Liver (tissue), 9 donors: ENCODE data around the gene PTPN2. TPM values are rescaled to one million over a fixed set of nuclear protein-coding genes. Genes with fewer than 3 reads are reported as not detected.

ENCODE experiments used
- DNase-seq: peaks from one replicate; pipeline ENCODE4 v3.0.0-alpha.2; 2017; ENCODE audit warnings: low spot score
- H3K27ac ChIP-seq, 2 donors: one replicate each; pipeline ENCODE4 v1.7.0; 2013; ENCODE audit warnings: inconsistent platforms in 2 of 2, low read length in 2 of 2, control low read depth in 1 of 2, low read depth in 1 of 2, mild to moderate bottlenecking in 1 of 2
- H3K27me3 ChIP-seq, 4 donors: one replicate each; pipeline versions ENCODE4 v1.6.1 to v1.7.0; 2013; ENCODE audit warnings: low read length in 3 of 4, inconsistent platforms in 1 of 4, mild to moderate bottlenecking in 1 of 4, moderate library complexity in 1 of 4; ENCODE audit not compliant: control insufficient read depth in 4 of 4, insufficient read depth in 4 of 4
- H3K36me3 ChIP-seq, 4 donors: one replicate each; pipeline versions ENCODE4 v1.6.1 to v1.7.0; 2013; ENCODE audit warnings: low read length in 3 of 4, mild to moderate bottlenecking in 3 of 4, low read depth in 1 of 4, moderate library complexity in 1 of 4; ENCODE audit not compliant: control insufficient read depth in 4 of 4, insufficient read depth in 3 of 4
- H3K4me1 ChIP-seq, 4 donors: one replicate each; pipeline versions ENCODE4 v1.6.1 to v1.7.0; 2013; ENCODE audit warnings: low read length in 3 of 4, mild to moderate bottlenecking in 3 of 4, moderate library complexity in 1 of 4; ENCODE audit not compliant: control insufficient read depth in 4 of 4, insufficient read depth in 4 of 4
- H3K4me3 ChIP-seq, 3 donors: one replicate each; pipeline versions ENCODE4 v1.6.1 to v1.7.0; 2013; ENCODE audit warnings: low read length in 3 of 3, control low read depth in 1 of 3, low read depth in 1 of 3, mild to moderate bottlenecking in 1 of 3
- H3K9ac ChIP-seq, 2 donors: one replicate each; pipeline ENCODE4 v1.7.0; 2013; ENCODE audit warnings: low read length in 2 of 2, mild to moderate bottlenecking in 2 of 2, moderate library complexity in 2 of 2, control low read depth in 1 of 2, low read depth in 1 of 2
- H3K9me3 ChIP-seq, 4 donors: one replicate each; pipeline versions ENCODE4 v1.6.1 to v1.7.0; 2013; ENCODE audit warnings: low read length in 3 of 4; ENCODE audit not compliant: control insufficient read depth in 4 of 4
- FOXA2 ChIP-seq: IDR thresholded peaks from 2 replicates; pipeline ENCODE4 v1.6.1; 2016; ENCODE audit warnings: antibody characterized with exemption
- GABPA ChIP-seq, 2 donors: IDR thresholded peaks in 1 of 2; conservative IDR thresholded peaks in 1 of 2; 2 replicates each; pipeline ENCODE4 v1.6.1; 2016; ENCODE audit warnings: antibody characterized with exemption in 2 of 2, mild to moderate bottlenecking in 1 of 2, moderate library complexity in 1 of 2
- HNF4G ChIP-seq: IDR thresholded peaks from 2 replicates; pipeline ENCODE4 v1.6.1; 2016; ENCODE audit warnings: antibody characterized with exemption
- SP1 ChIP-seq: IDR thresholded peaks from 2 replicates; pipeline ENCODE4 v1.6.1; 2018; ENCODE audit warnings: antibody characterized with exemption, mild to moderate bottlenecking
- YY1 ChIP-seq: IDR thresholded peaks from 2 replicates; pipeline ENCODE4 v1.6.1; 2016; ENCODE audit warnings: antibody characterized with exemption, mild to moderate bottlenecking
- WGBS: extraction: QIAGEN DNeasy Blood & Tissue Kit; methylation state at CpG from one replicate; pipeline ENCODE4 v1.1.7; 2013; 5-methylcytosine and 5-hydroxymethylcytosine counted together
- polyA plus RNA-seq, 2 donors: library from polyadenylated mRNA; stranded (reverse) in 1 of 2; unstranded in 1 of 2; fragments of 200-250 nt in 1 of 2; fragments of >200 nt in 1 of 2; fragmentation: Nextera tagmentation in 1 of 2; extraction: Ambion mirVana in 1 of 2; gene quantifications; one replicate each; pipeline versions ENCODE4 v1.2.1 to v1.2.3, GENCODE V29; 2013 to 2015
- total RNA-seq, 2 donors: library from RNA; depleted of rRNA; stranded (reverse); fragments of >200 nt; gene quantifications; one replicate each; pipeline ENCODE4 v1.2.3, GENCODE V29; 2014
- TF ChIP-seq, protein P1 (sequence below): IDR thresholded peaks from 2 replicates; pipeline ENCODE4 v1.6.1; 2016; ENCODE audit warnings: antibody characterized with exemption, mild to moderate bottlenecking
- TF ChIP-seq, protein P2 (sequence below): IDR thresholded peaks from 2 replicates; pipeline ENCODE4 v1.6.1; 2016; ENCODE audit warnings: antibody characterized with exemption
- TF ChIP-seq, protein P3 (sequence below): fragments of 150-350 bp; IDR thresholded peaks from 2 replicates; pipeline ENCODE4 v1.5.1; 2017; ENCODE audit warnings: improper control_type of control experiment, low read depth, low read length; ENCODE audit not compliant: missing input control
- TF ChIP-seq, protein P4 (sequence below): IDR thresholded peaks from 2 replicates; pipeline ENCODE4 v1.6.1; 2016; ENCODE audit warnings: antibody characterized with exemption
- TF ChIP-seq, protein P5 (sequence below): IDR thresholded peaks from 2 replicates; pipeline ENCODE4 v1.6.1; 2016; ENCODE audit warnings: antibody characterized with exemption
- donor health status: healthy.
- donor health status: healthy.
- donor health status: healthy.
- donor health status: healthy.
- donor health status: healthy.

Gene PTPN2
- total and polyA plus RNA-seq, 4 donors = 9.2 to 21.2 (median 14.9) TPM

DNA sequence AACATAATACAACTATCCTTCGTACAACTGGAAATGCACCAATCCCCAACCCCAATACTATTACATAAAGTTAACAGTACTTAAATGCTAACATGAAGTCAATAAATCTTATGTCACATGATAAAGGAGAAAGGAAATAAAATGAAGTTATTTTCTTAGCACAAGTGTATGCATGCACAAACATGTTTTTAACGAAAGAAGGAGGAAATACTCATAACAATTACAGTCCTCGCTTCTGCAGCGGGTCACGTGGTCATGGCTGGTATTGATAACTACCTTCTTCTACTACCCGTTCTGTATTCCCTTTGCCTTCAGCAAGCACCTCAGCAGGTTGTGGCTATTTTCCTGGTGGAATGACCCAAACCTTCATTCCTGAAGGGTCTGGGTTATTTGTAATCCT is 129.5 kb downstream of the PTPN2 start (continued):
- TF ChIP-seq, protein P1, sequence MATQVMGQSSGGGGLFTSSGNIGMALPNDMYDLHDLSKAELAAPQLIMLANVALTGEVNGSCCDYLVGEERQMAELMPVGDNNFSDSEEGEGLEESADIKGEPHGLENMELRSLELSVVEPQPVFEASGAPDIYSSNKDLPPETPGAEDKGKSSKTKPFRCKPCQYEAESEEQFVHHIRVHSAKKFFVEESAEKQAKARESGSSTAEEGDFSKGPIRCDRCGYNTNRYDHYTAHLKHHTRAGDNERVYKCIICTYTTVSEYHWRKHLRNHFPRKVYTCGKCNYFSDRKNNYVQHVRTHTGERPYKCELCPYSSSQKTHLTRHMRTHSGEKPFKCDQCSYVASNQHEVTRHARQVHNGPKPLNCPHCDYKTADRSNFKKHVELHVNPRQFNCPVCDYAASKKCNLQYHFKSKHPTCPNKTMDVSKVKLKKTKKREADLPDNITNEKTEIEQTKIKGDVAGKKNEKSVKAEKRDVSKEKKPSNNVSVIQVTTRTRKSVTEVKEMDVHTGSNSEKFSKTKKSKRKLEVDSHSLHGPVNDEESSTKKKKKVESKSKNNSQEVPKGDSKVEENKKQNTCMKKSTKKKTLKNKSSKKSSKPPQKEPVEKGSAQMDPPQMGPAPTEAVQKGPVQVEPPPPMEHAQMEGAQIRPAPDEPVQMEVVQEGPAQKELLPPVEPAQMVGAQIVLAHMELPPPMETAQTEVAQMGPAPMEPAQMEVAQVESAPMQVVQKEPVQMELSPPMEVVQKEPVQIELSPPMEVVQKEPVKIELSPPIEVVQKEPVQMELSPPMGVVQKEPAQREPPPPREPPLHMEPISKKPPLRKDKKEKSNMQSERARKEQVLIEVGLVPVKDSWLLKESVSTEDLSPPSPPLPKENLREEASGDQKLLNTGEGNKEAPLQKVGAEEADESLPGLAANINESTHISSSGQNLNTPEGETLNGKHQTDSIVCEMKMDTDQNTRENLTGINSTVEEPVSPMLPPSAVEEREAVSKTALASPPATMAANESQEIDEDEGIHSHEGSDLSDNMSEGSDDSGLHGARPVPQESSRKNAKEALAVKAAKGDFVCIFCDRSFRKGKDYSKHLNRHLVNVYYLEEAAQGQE = no peak

DNA sequence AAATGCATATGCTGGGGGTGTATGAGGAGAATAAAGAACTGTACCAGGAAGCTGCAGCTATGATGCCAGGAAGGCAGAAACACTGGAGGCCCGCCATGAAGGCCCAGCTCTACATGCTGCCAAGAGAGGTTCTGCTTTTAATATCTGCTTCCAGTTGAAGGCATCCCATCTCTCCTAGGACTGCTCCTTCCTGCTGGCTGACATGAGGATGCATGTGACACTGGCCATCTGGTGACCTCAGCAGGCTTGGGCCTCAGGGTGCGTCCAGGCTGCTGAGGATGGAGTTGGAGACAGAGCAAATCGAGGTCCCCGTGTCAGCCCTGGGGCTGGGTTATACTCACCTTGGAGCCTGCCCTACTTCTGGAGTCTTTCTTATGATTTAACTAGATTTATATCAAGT is 132.1 kb downstream of the PTPN2 start:
- H3K9ac ChIP-seq = no peak overlapping the region
- H3K4me3 ChIP-seq = no peak overlapping the region
- H3K4me1 ChIP-seq = no peaks in the 10 kb centered on the region
- H3K36me3 ChIP-seq = no peaks in the 10 kb centered on the region
- 82% methylated on average over 4 of the region's 4 CpGs for WGBS
- no peaks in the 10 kb centered on the region for H3K9me3 ChIP-seq
- H3K27ac ChIP-seq = no peak overlapping the region
- DNase-seq = no peak
- no peaks in the 10 kb centered on the region for H3K27me3 ChIP-seq
- TF ChIP-seq, protein P2, sequence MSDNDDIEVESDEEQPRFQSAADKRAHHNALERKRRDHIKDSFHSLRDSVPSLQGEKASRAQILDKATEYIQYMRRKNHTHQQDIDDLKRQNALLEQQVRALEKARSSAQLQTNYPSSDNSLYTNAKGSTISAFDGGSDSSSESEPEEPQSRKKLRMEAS = no peak
- no peak for TF ChIP-seq SP1
- TF ChIP-seq YY1 = no peak
- no peak for TF ChIP-seq GABPA (IDR thresholded peaks at IDR 0.05 in 1 of 2, conservative IDR thresholded peaks at IDR 0.05 in 1 of 2)
- no peak for TF ChIP-seq FOXA2
- TF ChIP-seq, protein P1 = no peak
- TF ChIP-seq HNF4G = no peak
- TF ChIP-seq, protein P3, sequence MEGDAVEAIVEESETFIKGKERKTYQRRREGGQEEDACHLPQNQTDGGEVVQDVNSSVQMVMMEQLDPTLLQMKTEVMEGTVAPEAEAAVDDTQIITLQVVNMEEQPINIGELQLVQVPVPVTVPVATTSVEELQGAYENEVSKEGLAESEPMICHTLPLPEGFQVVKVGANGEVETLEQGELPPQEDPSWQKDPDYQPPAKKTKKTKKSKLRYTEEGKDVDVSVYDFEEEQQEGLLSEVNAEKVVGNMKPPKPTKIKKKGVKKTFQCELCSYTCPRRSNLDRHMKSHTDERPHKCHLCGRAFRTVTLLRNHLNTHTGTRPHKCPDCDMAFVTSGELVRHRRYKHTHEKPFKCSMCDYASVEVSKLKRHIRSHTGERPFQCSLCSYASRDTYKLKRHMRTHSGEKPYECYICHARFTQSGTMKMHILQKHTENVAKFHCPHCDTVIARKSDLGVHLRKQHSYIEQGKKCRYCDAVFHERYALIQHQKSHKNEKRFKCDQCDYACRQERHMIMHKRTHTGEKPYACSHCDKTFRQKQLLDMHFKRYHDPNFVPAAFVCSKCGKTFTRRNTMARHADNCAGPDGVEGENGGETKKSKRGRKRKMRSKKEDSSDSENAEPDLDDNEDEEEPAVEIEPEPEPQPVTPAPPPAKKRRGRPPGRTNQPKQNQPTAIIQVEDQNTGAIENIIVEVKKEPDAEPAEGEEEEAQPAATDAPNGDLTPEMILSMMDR = no peak
- TF ChIP-seq, protein P4, sequence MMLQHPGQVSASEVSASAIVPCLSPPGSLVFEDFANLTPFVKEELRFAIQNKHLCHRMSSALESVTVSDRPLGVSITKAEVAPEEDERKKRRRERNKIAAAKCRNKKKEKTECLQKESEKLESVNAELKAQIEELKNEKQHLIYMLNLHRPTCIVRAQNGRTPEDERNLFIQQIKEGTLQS = no peak
- TF ChIP-seq, protein P5, sequence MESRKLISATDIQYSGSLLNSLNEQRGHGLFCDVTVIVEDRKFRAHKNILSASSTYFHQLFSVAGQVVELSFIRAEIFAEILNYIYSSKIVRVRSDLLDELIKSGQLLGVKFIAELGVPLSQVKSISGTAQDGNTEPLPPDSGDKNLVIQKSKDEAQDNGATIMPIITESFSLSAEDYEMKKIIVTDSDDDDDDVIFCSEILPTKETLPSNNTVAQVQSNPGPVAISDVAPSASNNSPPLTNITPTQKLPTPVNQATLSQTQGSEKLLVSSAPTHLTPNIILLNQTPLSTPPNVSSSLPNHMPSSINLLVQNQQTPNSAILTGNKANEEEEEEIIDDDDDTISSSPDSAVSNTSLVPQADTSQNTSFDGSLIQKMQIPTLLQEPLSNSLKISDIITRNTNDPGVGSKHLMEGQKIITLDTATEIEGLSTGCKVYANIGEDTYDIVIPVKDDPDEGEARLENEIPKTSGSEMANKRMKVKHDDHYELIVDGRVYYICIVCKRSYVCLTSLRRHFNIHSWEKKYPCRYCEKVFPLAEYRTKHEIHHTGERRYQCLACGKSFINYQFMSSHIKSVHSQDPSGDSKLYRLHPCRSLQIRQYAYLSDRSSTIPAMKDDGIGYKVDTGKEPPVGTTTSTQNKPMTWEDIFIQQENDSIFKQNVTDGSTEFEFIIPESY = no peak
